ENCODE results near the gene IFNAR2.

IFNAR2 gene

DNA sequence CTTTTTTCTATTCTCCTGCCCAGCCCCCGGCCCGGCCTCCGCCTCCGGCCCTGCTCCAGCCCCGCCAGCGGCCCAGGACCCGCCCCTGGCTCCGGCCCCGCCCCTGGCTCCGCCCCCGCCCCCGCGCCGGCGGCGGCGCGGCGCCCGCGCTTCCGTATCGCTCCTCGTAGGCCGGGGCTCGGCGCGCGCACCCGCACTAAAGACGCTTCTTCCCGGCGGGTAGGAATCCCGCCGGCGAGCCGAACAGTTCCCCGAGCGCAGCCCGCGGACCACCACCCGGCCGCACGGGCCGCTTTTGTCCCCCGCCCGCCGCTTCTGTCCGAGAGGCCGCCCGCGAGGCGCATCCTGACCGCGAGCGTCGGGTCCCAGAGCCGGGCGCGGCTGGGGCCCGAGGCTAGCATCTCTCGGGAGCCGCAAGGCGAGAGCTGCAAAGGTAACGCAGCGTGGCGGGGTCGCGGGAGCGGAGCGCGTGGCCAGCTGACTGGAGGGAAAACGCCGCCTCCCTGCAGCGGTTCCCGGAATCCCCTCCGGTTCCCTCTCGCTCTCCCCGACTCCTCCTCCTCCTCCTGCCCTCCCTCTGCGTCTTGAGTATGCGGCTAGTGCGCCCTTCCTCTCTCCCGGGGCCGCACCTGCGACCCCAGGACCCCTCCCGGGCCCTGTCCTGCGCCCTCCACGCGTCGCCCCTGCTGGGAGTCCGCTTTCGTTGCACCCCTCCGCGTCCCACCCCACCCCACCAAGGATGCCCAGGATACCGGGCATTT, at the start of gene IFNAR2:
IFNAR2 (plus strand) TSS at position 155 of the 761 bp plus-strand sequence. CDS start 11,985 bp downstream, outside the sequence.
- DNase-seq: peak in 13 of 14 donors; percentile 22 to 86 (median 70)

DNA sequence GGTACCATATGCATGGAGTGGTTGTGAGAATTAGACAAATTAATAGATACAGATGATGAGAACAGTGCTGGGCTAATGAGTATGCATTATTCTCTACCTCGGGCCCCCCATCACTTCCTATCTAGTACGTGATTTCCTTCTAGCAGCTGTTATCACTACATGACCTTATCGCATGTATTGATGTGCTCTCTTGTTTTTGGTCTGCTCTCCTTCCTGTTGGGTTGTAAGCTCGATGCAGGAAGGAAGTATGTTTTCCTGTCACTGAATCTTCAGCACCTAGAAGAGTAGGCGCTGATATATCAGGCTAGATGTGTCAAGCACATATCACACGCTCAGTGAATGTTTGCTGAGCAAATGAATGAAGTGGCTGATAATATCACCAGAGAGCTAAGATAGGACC, 43.9 kb upstream of the IFNAR2 start:
- no peak for DNase-seq

DNA sequence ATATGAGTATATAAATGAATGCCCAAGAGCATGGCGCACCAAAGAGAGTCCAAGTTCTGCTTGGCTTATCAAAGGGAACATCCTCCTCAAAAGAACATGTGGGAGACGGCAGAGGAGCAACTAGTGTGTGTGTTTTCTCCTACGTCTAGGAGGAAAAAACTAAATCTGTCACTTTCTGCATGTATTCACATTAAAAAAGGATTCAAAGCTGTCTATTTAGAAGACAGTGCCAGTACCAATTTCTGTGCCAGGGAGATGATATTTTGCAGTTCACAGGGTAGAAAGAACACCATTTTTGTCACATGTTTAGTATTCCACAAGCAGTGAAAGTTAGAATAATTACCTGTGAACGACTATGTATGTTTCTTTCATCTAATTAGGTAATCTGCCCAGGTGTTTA, 42.5 kb upstream of the IFNAR2 start:
- DNase-seq: no peak

DNA sequence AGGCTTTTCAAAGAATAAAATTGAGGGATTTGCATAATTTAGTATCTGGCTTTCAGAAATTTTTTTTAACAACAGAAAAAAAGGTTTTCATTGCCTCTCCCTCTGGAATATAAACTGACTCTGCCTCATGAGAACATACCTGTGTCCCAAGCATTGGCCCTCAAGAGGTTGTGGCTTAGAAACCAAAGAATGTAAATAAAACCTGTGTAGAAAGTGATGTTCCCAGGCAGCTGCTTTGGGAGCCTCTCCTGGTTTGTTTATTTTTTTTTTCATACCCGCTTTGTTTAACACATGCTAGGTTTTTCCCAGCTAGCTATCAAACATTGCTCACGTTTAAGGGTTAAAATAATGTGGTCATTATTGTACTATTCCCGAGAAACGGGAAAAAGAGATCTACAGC, 40.5 kb upstream of the IFNAR2 start:
- no peak for DNase-seq

DNA sequence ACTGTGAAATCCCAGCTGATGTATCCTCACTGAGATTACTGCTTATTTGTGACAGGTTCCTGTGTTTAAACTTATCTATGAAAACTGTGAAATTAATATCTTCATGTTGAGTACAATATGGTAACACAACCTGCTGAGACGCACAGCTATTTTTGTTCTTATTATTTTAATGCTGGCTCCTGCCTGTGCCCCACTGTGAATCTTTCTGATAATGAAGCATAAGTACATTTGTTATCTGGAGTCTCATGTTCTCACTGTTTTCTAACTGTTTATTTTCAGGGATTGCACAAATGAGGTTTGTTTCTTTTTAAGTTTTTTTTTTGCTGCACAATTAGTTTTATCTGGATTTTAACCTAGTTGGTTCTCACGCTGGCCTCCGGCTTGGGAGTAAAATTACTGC, 39.9 kb upstream of the IFNAR2 start:
- no peak for DNase-seq

DNA sequence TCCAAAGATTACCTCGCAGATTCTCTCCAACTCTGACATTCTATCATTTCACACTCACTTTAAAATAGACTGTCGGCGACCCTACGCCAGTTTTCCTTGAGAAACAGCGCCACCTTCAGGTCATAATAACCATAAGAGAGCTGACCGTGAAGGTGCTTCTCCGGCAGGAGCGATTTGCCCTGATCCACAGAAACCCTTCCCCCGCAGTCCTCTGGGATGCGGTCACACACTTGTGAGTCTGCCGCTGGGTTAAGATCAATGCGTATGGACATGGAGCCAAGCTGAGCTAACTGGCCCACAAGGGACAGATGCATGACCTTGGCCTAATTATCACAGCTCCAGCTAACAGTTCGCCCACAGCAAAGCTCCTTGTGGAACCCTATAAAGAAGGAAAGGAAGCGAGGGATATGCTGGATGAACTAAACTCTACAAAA, 32.8 kb upstream of the IFNAR2 start:
- peak in 11 of 14 donors; percentile 13 to 60 (median 47) for DNase-seq

DNA sequence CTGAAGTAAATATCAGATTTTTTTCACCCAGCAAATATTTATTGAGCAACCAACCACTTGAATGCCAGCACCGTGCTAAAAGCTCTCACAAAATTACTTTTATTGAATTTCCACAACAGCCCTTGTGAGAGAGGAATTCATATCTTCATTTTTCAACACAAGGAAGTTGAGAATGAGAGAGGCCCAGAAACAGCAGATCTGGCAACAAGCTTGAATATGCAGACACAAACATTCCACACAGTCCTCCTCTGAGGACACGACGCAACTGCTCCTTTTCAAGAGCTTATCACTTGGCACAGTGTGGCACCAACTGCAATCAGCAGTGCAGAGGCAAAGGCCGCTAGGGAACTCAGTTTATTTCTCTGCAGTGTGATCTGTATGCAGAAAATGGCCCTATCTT, 32.2 kb upstream of the IFNAR2 start:
- DNase-seq: peak in 1 of 14 donors; percentile 17

DNA sequence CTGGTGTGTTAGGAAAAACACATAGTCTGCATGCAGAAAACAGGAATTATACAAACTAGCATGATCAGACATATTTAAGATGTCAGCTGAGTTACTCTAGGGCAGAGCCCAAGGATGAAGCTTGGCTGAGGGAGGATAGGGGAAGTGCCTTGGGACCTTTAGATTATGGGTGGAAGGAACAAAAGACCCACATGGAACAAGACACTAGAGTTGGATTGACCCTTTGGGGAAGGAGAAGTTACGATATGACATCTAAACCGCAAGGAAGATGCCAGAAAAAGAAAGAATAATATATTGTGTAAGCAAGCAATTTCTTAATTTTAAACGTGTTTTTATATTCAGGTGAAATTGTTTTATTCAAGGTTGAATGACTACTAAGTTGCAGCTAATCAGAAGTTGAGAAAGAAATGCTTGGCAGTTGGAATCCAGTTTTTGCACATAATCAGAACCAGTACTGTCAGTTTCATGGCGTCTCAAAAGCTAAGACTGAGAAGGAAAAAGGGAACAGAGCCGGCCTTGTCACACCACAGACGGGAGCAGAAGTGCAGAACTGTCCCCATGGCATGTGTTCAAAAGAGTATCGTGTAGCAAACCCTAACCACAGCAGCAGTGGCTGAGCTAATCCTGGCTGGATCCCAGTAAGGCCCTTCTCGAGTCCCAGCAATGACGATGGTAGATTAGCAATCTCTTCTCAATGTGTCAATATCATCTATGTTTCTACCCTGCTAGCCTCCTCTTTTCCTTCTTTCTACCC, 31.2 kb upstream of the IFNAR2 start:
- peak in 10 of 14 donors; percentile 13 to 65 (median 44) for DNase-seq

DNA sequence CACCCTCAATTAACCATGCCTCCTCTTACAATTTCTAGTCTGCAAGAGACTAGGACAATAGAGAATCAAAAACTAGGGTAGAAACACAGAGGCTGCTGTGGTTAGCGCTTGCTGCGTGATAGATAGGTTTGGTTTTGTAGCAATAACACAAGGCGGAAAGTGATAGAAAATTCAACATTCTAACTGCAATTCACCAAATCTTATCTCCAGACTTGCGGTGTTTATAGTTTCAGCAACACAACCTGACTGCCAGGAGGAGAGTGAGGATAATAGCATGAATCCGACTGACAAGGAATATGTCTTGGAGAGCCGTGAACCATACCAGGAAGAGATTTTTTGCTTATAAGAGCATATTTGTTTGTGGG, 30.7 kb upstream of the IFNAR2 start:
- peak in 2 of 14 donors; percentile 25 to 33 for DNase-seq

DNA sequence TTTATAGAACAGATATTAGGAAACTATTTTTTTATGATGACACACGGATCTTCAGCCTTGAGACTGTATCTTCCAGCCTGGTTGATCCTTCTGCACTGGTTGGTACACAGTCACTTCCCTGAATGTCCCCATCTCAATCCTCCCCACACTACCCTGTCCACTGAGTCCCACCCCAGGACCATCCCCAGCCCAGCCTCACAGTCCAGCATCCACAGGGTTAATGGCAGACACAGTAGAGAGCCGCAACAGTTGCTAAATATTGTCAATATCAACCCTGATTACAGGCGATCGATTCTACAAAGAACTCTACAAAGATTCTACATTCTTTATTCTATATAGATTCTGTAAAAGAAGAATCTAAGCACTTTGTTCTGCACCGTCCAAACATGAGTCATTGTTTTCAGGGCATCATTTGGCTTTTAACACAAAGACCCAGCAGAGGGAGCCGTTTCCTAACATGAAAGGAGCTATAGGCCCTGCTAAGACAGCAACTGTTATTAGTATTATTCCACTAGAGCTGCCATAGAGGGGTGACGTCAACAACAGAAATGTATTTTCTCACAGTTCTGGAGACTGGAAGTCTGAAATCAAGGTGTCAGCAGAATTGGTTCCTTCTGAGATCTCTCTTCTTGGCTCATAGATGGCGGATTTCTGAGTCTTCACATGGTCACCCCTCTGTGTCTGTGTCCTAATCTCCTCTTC, 30.1 kb upstream of the IFNAR2 start:
- DNase-seq: peak in 12 of 14 donors; percentile 17 to 66 (median 49)

DNA sequence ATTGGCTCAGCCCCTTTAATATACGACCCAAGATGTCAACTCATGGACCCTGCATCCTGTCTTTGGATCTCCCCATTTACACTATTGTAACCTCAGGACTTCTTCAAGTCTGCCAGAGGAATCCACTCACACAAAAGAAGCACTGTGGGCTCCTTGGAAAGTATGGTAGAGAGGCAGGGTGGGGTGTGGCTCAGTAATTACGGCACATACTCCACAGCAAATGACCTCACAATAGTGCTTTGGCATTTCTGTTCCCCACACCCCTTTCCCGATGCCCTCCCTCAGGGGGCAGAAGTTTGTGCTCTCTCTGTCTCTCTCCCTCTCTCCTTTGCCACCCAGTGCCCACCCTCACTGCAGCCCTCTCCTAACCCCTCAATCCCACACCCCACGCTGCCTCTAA, 27.8 kb upstream of the IFNAR2 start:
- no peak for DNase-seq

DNA sequence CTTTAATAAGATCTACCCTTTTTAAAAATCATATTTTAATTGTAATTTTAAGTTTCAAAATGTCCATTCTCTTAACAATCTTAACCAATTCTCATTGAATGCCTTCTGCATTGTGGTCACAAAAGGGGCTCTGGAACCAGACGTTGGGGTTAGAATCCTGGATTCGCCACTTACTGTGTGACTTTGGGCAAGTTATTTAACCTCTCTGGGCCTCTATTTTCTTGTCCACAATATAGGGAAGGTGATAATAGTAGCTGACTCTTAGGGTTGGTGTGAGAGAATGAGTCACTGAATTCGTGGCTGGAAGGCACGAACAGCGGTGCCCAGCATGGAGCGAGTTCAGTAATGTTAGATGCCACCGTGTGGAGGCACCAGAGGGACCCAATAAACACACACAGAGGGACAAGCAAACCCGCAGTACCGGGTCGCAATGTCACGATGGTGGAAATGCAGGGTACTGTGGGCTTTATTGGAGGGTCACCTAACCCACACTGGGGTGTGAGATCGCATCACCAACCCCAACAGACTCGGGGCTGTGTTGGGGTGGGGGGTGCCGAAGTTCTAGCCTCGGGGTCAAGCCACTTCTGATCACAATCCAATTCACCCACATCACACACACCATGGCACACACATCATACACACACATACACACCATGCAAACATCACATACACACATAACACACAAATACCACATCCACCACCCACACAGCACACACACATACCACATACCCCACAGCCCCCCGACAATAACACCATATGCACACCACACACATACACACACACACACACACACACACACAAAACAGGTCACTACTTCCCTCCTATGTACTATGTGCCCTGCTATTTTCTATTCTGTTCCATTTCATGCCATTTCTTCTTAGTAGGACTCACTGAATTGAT, 27.0 kb upstream of the IFNAR2 start:
- DNase-seq: no peak

DNA sequence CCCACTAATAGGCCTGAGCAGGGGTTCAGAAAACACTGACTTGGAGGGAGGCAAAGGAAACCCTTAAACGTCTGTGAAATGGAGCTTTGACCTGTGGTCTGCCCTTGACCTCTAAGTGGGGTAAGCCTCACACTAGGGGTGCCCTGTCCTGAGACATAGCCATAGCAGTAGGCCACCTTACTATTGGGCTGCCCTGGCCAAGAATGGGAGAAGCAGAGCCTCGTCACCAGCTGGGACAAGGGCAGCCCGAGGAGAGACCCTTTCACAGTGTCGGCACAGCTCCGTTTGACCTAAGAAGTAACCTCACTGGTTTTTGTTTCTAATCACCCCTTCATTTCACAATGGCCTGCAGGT, 26.4 kb upstream of the IFNAR2 start:
- no peak for DNase-seq

DNA sequence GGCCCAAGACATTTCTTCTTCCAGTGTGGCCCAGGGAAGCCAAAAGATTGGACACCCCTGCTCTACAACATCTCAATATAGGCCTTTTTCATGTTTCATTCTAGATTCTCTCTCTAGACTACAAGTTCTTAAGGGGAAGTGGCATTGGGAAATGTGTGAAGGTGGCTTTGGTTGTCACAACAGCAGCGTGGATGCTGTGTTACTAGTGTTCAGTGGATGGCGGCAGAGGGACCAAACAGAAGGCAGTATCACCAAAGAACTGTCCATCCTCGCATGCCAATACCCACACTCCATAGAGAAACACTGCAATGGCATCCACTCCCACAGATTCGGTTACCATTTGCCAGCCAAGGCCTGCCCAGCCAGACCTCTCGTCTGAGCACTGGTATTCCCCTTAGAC, 24.3 kb upstream of the IFNAR2 start:
- DNase-seq: no peak

DNA sequence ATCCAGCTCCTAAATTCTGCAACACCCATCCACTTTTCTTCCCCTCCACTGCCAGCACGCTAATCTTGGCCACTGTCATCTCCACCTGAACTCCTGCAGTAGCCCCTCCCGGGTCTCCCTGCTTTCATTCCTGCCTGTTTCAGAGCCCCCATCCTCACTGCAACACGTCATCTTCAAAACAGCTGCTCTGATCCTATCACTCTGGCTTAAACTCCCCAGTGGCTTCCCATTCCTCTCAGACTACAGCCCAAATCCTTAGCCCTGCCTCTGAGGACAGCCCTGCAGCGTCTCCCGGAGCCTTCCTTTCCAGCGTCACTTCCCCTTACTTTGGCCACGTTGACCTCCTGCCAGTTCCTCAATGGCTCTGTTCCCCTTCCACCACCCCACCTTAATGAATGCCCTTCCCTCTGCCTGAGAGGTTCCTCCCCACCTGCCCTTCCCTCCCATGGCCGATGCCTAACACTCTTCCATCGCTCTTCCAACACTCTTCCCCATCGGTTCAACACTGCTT, 22.9 kb upstream of the IFNAR2 start:
- DNase-seq: no peak

DNA sequence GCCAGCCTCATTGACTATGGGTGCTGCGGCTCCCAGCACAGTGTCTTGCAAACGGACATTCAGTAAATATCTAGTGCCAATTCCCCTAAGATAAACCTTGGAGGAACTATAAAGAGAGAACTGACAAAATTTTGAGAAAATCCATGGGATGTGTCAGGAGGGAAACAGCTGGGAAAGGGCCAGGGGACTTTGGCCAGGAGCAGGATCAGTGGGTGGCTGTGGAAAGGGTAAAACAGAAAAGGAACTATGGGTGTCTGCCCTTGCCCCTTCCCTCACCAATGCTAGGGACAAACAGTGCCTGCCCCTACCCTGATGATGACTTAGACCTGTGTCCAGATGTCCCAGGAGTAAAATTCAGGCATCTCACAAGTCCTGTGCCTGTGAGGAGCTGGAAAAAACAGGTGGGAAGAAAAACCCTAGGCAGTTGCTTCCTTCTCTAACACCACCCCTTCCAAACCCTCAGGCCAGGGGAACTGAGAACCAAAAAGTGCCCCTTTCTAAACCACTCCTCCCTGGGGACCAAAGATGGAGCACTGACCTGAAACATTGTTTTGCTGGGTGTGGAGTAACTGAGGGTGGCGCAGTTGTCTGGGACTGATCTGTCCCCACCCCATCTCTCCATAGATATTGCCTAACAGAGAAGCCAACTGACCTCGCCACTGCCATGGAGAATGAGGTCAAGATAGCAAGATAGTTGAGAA, 22.1 kb upstream of the IFNAR2 start:
- DNase-seq: no peak

DNA sequence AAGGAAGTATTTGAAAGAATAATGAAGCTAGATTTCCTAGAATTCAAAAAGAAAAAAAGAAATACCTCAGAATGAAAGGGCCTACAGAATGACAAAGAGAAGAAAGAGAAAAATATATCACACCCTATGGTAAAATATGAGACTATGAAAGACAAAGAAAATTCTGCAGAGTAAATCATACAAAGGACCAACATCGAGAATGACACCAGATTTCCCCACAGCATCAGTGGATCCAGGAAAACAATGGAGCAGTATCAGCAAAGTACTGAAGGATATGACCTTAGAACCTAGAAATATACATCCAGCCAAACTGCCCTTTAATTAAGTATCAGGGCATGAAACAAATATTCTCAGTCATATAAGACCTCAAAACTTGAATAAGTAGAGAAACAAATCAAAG, 21.2 kb upstream of the IFNAR2 start:
- DNase-seq: no peak

DNA sequence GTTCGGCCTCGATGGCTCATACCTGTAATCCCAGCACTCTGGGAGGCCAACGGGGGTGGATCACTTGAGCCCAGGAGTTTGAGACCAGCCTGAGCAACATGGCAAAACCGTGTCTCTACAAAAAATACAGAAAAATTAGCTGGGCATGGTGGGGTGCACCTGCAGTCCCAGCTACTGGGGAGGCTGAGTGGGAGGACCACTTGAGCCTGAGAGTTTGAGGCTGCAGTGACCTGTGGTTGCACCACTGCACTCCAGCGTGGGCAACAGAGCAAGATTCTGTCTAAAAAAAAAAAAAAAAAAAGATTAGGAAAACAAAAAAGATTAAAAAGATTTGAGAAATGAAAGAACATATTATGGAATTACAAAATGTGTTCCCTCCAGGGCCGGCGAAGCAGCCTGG, 18.4 kb upstream of the IFNAR2 start:
- no peak for DNase-seq

DNA sequence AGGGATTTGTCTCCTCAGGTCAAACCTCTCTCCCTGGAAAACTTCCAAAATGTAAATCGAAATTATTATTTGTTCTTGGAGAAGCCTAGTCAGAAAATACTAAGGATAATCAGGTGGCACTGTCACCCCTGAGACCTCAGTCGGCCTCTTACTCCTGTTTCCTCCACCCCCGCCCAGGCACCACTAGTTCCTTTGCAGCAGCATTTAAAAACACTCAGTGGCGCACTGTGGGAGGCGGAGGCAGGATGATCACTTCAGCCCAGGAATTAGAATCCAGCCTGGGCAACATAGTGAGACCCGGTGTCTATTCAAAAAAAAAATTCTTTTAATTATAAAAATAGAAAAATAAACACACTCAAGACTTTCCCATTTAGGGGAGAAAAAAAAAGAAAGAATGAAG, 18.0 kb upstream of the IFNAR2 start:
- DNase-seq: no peak

DNA sequence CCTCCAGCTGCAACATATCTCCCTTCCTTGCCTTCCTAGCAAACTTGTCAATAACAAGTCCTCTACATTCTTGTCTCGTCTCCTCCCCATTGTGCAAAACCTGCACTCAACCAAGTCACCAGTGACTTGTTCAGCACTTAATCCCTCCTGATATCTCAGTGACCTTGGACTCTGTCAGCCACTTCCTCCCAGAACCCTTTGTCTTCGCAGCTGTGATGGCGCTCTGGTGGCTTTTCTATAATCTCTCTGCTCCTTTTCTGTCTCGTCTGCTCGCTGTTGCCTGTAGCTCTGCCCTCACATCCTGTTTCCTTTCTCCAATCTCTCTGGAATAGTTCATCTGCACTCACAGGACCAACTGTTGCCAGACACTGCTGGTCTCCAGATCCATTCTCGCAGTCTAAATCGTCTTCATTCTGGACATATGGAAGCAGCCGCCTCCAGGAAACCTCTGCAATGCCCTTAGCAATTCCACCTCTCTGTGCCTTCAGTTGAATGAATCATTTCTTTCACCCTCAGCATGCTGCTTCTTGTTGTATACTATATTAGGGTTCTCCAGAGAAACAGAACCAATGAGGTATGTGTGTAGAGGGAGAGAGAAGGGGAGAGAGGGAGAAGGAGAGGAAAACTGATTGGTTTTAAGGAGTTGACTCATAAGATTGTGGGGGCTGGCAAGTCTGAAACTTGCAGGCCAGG, 17.4 kb upstream of the IFNAR2 start:
- DNase-seq: no peak

DNA sequence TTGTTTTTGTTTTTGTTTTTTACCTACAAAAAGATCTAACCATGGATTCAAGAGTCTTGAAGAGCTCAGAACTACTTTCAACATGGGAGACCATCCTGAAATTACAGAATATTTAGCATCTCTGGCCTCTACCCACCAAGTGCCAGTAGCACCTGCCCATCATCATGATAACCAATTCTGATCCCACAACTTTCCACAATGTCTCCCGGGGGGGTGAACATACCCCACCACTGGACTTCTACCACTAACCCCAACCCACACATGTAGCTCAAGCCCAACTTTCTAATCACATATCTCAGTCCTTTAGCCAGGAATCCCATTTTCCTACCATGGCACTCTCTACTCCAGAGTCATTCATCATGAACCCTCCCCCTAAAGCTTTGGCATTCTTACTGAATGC, 15.7 kb upstream of the IFNAR2 start:
- DNase-seq: no peak
